Central memory CD4-positive, alpha-beta T cell (primary cell): ENCODE results near the gene ULK4.
"Not testable (repeated sequence)": the region's sequence is repeated elsewhere in the genome, so short reads cannot be mapped to it uniquely, and the experiment has no call there.

ENCODE experiments used
- DNase-seq: peaks from one replicate; pipeline ENCODE4 v3.0.0; 2022

The ULK4 gene

GRCh38 chr3:41565948-41566514 lies 395.9 kb downstream of the ULK4 start:
- DNase-seq = no peak

GRCh38 chr3:41565003-41565402 lies 396.9 kb downstream of the ULK4 start:
- no peak for DNase-seq

DNA sequence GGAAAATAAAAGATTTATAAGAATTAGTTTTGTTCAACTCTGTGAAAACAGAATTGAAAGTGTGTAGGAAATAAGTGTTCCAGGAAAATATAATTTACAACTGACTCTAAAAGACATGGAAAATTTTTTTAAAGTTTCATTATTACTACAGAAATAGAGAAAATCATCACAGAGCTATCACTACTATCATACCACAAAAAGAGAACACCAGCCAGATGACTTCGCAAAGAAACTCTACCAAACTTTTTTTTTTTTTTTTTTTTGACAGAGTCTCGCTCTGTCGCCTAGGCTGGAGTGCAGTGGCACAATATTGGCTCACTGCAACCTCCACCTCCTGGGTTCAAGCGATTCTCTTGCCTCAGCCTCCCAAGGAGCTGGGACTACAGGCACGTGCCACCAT lies 405.7 kb downstream of the ULK4 start:
- DNase-seq = not testable (repeated sequence)

DNA sequence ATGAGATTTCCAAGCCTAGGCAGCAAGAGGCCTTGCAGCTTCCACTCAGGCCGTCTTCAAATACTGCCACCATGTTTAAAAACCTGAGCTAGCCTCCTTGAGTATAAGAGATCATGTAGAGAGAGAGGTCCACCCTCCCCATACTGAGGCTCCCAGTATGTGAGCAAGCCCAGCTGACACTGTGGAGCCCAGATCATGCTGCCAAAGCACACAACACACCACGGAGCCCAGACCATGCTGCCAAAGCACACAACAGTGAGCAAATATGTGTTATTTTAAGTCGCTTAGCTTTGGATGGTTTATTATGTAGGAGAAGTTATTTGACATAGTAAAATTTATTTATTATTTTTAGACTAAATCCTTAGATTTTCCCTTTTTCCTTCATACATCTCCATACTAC lies 428.9 kb downstream of the ULK4 start:
- no peak for DNase-seq

DNA sequence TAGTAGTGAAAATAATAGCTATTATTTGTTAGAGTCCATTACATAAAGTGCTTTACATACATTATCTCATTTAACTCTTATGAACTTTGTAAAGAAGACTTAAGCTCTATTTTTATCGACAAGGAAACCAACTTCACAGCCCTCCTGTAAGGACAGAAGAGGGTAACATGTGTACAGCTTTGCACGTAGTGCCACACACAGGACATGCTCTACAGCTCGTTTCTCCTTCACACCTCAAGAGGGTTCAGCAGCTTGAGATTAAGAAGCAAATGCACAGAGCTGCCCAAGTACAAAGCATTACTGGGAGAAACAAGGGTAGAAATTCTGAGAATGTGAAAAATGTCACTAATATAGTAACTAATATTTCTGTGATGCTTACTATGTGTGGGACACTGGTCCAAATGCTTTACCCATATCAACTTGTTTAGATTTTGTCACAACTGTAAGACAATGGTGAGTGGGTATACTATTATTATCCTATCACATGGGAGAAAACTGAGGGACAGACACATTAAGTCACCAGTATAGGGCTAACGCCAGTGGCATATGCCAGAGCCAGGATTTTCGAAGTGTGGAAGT lies 434.8 kb downstream of the ULK4 start:
- no peak for DNase-seq

DNA sequence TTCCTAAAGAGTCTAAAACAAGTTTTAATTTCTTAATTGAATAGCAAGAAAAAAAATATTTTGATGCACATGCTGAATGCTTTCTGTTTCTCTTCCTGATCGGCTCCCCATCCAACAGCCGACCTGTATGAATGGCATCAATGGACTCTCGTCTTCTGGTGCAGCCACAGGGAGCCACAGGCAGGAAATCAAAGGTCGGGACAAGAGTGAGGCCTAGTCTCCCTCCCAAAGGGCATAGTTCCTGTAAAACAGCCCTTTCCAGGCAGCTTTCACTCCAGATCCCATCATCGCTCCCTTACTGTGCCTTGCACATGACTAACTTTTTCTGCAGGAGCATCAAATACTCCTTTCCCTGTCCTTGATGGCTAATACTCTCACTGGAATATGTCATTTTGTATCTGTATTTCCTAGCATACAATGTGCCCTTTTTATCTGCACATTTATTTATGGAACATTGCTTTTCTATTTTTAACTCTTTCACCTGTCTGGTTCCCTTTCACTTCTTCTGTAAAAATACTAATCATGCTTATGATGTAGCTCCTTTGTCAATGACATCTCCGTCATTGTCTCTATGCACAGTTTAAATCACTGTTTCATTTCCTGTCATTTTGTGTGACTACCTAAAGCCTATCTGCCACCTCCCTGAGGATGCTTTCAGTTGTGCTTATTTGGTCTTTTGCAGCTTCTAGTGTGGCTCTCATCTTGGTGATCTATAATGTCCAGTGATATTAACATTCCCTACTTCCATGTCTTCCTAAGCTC lies 436.4 kb downstream of the ULK4 start:
- DNase-seq = no peak

GRCh38 chr3:41523897-41524296 lies 438.0 kb downstream of the ULK4 start:
- DNase-seq = no peak

- DNase-seq = no peak
These were observed 439.3 kb downstream of the ULK4 start for GRCh38 chr3:41522612-41523011.

DNA sequence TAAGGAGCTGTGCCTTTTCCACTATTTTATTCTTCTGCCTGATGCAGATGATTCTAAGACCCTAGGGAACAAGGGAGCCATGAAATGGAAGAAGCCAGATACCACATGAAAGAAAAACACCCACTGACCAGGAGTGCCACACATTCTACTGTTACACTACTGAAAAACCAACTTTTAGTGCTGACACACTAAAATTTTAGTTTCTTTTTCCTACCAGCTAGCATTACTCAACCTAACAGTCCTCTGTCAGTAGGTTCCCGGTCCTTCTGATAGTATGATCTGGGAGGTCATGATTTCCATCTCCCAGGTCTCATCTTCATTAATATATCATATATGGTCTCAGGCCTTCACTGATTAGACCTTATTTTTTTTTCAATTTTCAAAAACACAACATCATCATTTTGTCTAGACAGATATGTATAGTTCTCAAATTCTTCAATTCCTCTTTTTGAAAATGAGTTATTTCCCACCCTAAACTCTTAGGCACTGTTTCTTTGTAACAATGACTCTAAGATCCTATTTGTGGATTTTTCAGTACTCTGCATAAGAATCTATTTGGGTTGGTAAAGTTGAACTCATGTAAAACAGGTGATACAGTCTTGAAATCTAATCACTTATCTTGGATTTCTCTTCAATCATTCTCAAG lies 440.8 kb downstream of the ULK4 start:
- DNase-seq = no peak

GRCh38 chr3:41519746-41520145 lies 442.2 kb downstream of the ULK4 start:
- DNase-seq = no peak

DNA sequence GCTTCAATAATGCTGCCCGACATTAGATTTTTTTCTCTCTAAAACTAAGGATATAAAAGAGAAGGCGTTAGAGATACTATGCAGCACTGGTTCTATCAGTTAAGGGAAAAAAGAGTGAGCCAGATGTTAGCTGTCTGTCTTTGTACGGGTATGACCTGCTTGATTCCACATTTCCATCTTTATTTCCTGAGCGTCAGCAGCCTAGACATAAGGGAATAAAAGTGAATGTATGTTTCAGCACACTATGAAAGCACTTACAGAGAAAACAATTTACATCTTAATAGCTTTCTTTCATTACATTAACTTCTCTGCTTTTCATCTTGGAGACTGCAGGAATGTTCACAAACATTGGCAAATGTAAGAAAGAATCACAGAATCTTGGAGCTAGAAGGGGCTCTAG lies 443.3 kb downstream of the ULK4 start:
- DNase-seq = no peak

GRCh38 chr3:41508063-41508696 lies 453.7 kb downstream of the ULK4 start:
- no peak for DNase-seq

DNA sequence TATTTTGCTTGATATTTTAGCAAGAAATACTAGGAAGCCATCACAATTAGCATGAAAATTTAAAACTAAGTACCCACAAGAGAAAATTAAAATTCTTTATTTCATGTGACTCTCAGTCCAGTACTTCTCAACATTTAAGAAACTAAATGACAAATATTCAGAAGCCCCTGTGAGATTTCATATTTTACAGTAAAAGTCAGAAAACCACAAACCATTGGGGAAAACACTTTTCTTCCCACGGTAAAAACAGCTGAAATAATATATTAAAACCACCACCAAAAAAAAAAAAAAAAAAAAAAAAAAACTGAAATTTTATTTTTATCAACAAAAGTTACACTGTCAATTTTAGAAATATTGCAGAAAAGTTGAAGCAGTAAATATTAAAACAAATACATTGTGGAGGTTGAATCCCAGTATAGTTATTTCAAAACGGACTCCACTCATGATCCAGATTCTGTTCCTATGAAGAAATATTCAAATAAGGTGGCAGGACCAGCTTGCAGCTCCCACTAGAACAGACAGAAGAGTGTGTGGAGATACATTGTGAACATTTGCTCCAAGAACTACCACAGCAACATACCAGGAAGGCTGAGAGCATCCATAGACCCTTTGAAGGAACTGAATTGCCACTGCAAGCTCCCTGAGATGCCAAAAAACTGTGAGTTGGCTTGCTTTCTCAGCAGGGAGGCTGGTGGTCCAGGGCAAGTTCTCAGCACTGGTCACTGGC lies 454.4 kb downstream of the ULK4 start:
- no peak for DNase-seq

DNA sequence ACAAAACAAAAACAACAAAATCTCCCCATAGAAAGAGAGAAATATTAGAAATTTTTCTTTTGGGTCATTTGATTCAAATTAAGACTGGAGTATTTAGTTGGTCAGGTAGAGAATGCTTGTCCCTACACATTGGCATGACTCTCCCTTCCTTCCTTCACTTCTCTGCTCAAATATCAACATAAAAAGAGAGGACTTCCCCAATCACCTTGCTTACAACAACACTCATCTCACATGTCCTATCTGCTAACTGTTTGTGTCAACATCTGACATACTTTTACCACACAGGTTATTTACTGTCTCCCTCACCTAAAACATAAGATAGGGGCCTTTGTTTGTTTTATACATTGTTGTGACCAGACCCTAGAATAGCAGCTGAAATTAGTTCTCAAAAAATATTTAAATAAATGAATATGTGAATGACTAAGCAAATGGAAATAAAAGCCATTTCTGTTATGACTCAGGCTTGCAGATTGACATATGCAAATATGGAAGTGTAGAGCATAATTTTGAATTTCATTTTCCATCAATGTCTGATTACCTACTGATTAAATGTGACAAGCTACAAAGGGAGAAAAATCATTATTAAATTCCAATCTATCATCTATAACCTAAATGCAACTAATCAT lies 457.8 kb downstream of the ULK4 start:
- no peak for DNase-seq

DNA sequence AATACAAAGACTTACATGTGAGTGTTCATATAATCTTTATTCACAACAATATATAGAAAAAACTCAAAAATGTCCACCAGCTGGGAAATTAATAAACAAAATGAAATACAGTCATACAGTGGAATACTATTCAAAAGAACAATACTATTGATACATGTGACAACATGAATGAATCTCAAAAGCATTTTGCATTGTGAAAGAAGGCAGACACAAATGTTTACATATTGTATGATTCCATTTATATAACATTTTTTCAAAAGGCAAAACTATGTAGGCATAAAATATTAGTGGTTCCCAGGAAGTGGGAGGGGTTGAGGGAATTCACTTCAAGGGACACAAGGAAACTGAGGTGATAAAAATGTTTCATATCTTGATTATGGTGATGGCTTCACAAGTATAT lies 459.4 kb downstream of the ULK4 start:
- DNase-seq = no peak

GRCh38 chr3:41502023-41502422 lies 459.9 kb downstream of the ULK4 start:
- DNase-seq = no peak

- DNase-seq = no peak
These were observed 463.1 kb downstream of the ULK4 start for GRCh38 chr3:41498847-41499246.

DNA sequence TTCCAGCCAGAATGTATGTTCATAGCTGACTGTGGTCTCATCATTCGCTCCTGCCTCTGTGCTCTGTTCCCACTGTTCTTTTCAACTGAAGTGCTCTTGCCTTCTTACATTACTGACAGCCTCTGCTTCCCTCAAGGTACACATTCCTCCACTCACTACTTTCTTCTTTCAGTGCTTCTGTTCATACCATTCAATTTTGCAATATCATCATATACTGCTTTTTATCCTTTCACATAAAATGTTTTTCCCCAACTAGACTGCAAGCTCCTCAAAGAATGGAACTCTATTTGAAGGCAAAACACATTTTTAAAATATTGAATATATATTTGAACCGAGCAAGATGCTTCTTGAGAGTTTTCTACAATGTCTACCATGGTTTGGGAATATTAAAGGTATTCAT lies 471.5 kb downstream of the ULK4 start:
- no peak for DNase-seq

- DNase-seq = no peak
These were observed 472.7 kb downstream of the ULK4 start for GRCh38 chr3:41489231-41489630.

GRCh38 chr3:41488501-41488900 lies 473.4 kb downstream of the ULK4 start:
- no peak for DNase-seq

DNA sequence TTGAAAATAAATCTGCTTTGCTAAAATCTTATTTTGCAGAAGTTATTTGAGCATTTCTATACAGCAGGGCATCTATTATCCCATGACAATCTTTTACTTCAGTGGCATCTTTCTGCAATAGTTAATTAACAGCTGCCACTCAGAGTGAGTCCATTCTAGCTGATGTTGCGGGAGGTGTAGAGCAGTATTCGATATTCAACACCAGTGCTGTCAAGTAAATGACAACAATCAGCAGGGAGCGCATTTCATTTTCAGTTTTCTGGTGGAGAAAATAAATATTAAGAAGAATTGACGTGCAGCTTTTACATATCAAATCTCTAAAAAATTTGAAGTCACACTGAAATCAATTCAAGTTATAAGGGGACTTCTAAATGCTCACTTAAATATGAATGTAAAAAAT lies 476.4 kb downstream of the ULK4 start:
- no peak for DNase-seq

DNA sequence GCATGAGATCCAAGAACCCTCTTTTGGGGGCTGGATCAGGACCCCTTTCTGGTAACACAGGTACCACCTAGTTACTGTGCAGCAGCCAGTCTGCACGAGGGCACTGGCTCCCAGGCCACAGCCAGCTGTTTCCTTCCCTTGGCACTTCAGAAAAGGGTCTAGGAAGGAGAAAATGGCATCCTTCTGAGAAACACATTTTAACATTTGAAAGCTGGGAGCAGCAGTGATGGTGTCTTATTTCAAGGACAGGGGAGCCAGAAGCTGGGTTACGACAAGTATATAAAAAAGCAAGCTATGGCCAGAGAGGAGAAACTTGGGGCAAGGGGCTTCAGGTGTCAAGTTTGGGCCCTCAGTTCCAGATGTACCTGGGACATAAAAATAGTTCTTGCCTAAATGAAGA lies 479.8 kb downstream of the ULK4 start:
- no peak for DNase-seq
